SK-MEL-5 (cell line): ENCODE results near the gene IL17D. TPM values are rescaled to one million over a fixed set of nuclear protein-coding genes. Genes with fewer than 3 reads are reported as not detected.

Experiments used
- DNase-seq: peaks from one replicate; pipeline ENCODE4 v3.0.0-alpha.2; 2016; ENCODE audit warnings: low read depth, low spot score
- in situ Hi-C: cut with HindIII; loops from 2 replicates; pipeline ENCODE4 v1.10.0; 2016; ENCODE audit warnings: low sequenced_read_pairs, high pct_unique_total_duplicates, low pct_unique_long_range_greater_than_20kb
- total RNA-seq: library from RNA; depleted of rRNA; stranded (reverse); fragments of >200 nt; shearing (Covaris generic); gene quantifications from 2 replicates; pipeline ENCODE4 v1.2.3, GENCODE V29; 2014

IL17D gene
- total RNA-seq, 1 experiment from 2014 or later, result 3.7 TPM

DNA sequence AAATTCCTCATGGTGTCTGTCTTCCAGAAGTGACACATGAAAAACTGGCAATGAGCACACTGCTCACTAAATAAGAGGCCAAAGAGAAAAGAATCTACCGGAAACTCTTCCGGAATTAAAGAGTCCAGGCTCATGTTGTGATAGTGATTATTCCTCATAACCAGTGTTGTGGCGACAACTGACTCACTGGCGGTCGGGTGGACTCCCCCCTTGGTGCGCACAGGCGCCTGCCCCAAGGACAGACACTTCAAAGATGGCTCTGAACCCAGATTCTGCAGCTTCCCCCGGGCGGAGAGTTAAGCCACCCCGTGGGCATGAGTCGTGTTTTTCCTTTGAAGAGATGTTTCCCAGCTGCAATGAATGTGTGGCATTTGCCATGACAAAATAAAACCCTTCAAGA, 10.3 kb downstream of the IL17D start:
- in situ Hi-C loops, result no loop called here
- DNase-seq, result no peak

DNA sequence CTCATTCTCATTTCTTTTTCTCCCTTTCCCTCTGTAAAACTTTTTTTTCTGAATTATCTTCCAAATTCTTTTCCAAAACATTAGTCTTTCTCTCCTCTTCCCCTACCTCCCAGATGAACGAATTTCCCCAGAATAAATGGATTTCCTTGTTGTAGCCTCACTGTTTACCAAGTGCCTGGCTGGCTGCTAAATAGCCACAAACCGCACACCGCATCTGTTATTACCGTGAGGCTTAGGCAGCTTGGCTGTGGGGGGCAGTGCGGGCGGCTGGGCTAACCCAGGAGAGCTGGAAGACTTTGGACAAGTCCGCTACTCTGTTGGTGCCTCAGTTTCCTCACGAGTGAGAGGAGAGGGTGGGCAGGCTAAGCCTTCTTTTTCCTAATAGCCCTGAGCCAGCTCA, 10.7 kb downstream of the IL17D start:
- in situ Hi-C loops, result no loop called here
- no peak for DNase-seq

DNA sequence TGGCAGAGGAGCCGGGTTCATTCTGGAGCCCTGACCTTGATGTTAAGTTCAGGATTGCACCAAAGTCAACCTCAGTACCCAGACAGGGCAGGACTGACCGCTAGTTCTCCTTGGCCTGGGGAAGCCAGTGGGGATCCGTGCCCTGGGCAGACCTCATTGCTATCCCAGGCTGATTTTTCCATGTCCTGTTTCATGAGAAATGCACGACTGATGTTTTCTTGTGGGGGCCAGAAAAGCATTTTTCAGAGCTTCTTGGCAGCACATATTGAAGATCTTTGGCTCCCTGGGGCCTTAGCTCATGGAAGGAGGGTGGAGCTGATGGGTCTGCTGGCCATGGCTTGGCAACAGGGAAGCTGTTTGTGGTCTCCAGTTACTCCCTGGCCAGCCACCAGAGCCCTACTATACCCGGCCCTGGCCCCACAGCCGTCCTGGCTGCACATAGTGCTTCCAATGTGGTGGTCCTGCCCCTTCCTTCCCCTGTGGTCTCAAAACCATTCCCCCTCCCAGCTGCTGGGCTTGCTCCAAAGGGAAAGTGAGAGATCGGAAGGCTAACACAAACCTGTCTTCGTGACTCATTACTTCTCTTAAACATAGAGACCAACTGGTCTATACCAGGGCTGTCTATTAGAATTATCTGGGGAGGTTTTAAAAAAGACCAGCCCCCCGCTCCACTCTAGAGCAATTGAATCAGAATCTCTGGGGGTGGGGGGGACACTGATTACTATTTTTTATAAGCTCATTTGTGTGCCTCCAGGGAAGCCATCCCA, 11.2 kb downstream of the IL17D start:
- in situ Hi-C loops, result no loop called here
- no peak for DNase-seq

DNA sequence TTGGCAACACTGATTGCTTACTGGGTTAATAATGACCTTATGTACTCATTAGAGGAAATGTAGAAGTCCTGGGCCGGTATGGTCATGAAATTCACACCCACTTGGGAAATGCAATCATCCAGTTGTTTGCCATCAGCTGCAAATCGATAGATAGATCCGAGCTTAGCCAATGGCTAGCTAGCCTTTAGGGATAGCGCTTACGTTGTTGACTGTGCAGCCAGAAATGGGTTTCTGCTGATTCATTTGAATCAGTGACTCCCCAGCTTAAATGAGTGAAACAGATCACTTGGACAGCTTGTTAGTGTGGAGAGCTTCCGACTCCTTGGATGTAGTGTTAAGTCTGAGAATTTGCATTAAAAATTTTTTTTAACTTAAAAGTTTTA, 11.8 kb downstream of the IL17D start:
- DNase-seq, result no peak
- in situ Hi-C loops, result no loop called here

DNA sequence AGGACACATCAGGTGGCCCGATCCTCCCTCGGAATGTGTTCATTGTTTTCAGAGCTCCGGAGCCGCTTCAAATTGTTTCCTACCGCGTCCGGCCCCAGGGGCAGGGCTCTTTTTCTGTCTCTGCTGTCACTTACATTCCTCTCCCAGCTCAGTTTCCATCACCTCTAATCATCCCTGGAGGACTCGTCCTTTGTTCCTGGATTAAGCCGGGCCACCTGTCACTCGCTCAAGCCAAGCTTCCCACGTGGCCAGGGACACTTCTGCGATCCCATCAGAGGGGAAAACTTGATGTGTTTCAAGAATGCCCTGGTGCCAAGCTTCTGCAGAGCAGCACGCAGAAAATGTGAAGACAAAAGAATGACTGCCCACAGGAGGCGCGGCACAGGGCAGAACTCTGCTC, 13.5 kb downstream of the IL17D start:
- DNase-seq, result no peak
- in situ Hi-C loops, result no loop called here

DNA sequence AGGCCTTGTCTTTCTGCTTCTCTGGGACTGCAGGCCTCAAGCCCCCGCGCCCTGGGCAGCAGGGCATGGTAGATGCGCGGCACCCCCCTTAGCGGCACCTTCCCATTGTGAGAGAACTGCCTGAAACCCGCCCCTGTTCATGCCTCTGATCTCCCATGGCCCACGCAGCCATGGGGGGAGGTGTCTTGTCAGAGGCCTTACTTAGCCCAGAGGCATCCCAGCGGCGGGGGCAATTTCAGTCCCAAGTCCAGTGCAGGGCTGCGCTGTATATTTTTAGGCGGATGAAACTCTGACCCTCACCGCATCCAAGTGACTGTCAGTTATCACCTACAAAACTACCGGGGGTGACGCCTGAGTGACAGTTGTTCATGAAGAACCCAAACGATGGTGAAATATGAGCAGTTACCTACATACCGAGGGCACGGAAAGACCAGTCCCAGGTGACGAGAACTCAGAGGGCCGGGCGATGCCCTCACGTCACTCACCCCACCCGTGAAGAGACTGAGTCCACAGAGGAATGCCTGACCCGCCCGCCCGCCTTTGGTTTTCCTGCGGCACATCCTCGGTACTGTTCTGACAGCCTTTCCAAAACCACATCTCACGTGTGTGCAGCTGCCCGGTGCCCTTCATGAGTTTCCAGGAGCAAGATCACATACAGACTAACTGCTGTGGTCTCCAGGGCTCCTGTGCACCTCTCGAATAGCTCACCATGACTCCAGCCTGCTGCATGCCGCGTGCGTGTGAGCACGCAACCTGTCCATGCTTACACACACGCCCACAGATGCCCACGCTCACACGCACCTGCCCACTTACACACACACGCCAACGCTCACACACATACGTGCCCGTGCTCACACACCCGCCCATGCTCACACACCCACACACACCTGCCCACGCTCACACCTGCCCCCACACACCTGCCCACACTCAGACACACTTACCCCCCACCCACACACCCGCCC, 14.4 kb downstream of the IL17D start:
- in situ Hi-C loops, result no loop called here
- no peak for DNase-seq

DNA sequence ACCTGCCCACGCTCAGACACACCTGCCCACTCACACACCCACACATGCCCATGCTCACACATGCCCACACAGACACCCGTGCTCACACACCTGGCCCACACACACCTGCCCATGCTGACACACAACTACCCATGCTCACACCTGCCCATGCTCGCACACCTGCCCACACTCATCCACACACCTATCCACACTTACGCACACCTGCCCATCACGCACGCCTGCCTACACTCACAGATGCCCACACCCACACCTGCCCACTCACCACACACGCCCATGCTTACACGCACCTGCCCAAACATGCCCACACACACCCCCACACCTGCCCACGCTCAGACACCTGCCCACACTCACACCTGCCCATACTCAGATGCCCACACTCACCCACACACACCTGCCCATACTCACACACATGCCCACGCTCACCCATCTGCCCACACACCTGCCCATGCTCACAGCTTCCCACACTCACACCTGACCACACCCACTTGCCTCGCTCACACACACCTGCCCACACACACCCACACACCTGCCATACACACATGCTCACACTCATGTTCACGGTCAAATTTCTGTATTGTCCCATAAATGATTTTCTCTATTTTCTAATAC, 15.6 kb downstream of the IL17D start:
- no peak for DNase-seq
- in situ Hi-C loops, result no loop called here

DNA sequence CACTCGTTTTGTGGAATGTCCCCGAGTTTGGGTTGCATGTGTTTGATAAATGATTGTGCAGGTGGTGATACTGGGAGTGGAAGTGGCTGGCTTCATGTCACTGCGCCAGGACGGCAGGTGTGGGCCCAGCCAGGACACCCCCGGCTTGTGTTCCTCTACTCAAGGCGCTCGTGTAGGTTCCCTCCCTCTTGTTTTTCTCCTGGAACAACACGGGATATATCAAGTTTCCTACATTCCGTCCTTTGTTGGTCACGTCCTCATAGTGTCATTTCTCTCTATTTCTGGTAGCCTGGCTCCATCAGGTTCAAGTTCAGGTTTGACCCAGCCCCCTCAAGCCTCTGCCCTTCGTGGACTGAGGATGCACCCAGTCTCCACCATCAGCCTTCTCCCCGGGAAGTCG, 16.3 kb downstream of the IL17D start:
- in situ Hi-C loops, result no loop called here
- no peak for DNase-seq

DNA sequence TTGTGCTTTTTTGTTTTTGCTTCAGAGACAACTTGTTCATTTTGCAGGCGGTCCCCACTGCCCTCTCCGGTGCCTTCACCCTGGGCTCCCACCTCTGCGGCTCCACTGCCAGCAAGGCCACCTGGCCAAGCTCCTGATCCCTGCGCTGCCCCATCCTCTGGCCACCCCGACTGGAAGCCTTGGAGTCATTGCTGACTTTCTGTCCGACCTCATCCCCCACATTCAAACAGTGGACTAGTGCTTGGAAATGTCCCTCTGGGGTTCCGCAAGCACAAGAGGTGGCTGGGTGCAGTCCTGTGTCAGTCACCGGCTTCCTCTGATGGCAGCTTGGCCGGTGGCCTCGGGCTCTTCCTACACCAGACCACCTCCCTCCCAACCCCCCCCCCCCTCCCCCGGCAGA, 17.0 kb downstream of the IL17D start:
- in situ Hi-C loops, result no loop called here
- DNase-seq, result no peak

DNA sequence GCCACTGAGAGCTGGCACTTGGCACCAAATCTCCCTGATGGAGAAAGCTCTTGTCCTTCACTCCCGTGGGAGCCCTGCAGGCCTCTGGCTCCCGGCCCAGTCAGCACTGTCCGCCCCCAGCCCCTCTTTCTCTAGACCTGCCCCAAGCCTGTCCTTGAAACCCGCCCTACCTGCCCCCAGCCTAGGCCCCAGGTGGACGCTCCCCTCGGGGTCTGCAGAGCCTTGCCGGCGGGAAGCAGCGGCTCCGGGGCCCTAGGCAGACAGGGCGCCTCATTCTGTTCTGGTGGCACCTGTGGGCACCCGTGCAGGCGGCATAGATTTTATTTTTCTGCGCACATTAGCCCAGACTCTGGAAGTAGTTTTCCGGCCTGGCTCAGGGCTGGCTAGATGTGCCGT, 17.6 kb downstream of the IL17D start:
- no peak for DNase-seq
- in situ Hi-C loops, result no loop called here

DNA sequence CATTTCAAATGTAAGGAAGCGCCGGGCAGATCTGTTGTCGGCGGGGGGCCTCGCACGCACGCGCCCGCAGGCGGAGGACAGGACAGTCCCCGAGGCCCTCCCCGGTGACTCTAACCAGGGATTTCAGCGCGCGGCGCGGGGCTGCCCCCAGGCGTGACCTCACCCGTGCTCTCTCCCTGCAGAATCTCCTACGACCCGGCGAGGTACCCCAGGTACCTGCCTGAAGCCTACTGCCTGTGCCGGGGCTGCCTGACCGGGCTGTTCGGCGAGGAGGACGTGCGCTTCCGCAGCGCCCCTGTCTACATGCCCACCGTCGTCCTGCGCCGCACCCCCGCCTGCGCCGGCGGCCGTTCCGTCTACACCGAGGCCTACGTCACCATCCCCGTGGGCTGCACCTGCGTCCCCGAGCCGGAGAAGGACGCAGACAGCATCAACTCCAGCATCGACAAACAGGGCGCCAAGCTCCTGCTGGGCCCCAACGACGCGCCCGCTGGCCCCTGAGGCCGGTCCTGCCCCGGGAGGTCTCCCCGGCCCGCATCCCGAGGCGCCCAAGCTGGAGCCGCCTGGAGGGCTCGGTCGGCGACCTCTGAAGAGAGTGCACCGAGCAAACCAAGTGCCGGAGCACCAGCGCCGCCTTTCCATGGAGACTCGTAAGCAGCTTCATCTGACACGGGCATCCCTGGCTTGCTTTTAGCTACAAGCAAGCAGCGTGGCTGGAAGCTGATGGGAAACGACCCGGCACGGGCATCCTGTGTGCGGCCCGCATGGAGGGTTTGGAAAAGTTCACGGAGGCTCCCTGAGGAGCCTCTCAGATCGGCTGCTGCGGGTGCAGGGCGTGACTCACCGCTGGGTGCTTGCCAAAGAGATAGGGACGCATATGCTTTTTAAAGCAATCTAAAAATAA, 18.2 kb downstream of the IL17D start:
- no peak for DNase-seq
- in situ Hi-C loops, result no loop called here

DNA sequence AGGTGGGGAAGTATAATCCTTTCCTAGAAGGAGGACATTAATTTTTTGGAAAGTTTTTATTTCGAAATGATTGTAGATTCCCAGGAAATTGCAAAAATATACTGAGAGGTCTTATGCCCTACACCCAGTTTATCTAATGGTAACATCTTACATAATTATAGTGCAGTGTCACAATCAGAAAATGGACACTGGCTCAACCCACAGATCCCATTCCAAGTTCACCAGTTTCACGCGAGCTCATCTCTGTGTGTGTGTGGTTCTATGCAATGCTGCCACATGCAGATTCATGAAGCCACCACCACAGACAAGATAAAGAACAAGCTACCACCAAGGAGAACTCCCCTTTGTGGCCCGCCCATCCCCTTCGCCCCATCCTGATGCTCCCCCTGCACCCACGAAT, 24.4 kb downstream of the IL17D start:
- in situ Hi-C loops, result no loop called here
- no peak for DNase-seq

DNA sequence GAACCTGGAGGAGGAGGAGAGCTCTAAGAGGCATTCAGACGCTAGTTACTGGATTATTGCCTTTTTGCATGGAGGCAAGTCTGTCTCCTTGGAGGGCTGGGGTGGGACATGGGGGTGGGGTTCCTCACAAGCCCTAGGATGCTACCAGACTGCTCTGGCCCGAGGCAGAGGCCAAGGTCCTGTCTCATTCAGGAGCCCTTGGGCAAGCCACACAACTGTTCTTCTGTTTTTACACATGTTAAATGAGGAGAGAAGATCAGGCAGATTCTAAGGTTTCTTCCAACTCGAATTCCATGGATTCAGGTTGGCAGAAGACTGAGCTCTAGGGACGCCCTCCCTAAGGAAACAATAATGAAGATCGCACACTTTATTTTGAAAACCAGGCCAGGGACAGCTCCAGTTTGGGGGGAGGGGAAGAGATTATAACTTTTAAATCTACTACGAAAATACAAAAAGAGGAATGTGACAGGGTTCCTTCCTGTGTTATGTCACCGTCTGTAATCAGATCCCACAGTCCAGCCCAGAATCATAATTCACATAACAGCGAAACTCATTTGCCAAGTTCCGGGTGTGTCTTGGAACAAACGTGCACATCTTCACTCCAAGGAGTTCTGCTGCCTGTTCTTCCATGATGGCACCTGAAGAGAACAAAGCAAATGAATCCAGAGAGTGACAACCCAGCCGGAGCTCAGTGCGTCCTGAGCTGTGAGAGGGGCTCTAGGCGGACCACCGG, 25.2 kb downstream of the IL17D start:
- in situ Hi-C loops, result no loop called here
- no peak for DNase-seq

DNA sequence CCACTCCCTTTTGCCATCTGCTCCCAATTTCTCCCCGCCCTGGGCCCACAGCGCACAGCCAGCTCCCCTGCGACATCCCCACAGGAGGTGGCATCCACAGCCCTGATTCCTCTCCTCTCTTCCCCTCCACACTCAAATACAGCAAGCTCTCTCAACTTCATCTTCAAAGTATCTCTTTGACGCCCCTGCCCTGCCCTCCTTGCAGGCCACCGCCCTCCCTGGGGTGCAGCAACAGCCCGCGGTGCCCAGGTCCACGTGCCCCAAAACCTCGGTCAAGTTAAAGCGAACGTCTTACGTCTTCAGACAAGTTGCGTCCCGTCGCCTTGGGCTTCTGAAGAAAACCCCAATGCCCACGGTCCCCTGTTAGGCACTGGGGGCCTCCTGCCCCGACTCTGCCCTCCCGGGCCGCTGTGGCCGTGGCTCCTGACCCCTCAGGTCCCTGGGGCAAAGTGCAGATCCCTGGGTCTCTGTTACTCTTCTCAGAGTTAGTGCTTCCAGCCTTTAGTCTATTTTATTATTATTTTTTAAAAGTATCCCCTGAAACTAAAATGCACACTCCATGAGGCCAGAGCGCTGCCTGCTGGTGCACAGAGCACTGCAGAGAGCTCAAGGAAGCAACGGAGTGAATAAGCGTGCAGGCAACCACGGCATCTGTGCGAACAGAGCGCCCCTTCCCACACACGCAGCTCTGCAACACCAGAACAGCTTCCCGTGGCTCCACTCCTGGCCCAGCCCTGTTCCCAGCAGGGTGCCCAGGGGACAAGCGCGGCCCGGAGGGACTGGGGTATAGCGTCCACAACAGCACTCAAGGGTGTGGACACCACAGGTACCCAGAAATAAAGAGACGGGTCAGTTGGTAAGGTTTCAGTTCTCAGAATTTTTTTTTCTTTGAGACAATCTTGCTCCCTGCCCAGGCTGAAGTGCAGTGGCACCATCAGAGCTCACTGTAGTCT, 26.4 kb downstream of the IL17D start:
- no peak for DNase-seq
- in situ Hi-C loops, result no loop called here

DNA sequence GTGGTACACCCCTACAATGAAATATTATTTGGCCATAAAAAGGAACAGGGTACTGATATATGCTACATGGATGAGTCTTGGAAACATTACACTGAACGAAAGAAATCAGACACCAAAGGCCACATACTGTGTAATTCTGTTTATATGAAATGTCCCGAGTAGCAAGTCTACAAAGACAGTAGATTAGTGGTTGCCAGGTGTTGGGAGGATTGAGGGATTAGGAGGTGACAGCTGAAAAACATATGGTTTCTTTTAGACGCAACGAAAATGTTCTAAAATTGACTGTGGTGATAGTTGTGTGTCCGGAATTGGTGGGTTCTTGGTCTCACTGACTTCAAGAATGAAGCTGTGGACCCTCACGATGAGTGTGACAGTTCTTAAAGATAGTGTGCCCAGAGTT, 35.1 kb downstream of the IL17D start:
- no peak for DNase-seq
- in situ Hi-C loops, result no loop called here

DNA sequence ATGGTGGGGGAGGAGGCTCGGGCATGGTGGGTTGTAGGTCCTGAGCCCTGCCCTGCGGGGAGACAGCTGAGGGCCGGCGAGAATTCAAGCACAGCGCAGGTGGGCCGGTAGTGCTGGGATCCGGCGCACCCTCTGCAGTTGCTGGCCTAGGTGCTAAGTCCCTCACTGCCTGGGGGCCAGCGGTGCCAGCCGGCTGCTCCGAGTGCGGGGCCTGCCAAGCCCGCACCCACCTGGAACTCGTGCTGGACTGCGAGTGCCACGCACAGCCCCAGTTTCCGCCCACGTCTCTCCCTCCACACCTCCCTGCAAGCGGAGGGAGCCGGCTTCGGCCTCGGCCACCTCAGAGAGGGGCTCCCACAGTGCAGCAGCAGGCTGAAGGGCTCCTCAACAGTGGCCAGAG, 36.5 kb downstream of the IL17D start:
- in situ Hi-C loops, result no loop called here

More for the DNA sequence above, 36.5 kb downstream of the IL17D start:
- DNase-seq, result no peak
